HepG2 (cell line): ENCODE results near the gene MEIOC.

Experiments
- CREM ChIP-seq, 2 experiments: sonication (generic) in 1 of 2; formaldehyde crosslinking in 1 of 2; IDR thresholded peaks; 2 replicates each; pipeline versions ENCODE4 v1.4.0 to v1.6.1; 2016 to 2020; ENCODE audit warnings: antibody characterized with exemption in 1 of 2, mild to moderate bottlenecking in 1 of 2, missing genetic modification reagents in 1 of 2
- ELF4 ChIP-seq: sonication (generic); formaldehyde crosslinking; IDR thresholded peaks from 2 replicates; pipeline ENCODE4 v1.5.0; 2020; ENCODE audit warnings: missing genetic modification reagents, mild to moderate bottlenecking, moderate library complexity, borderline replicate concordance
- MXD3 ChIP-seq: IDR thresholded peaks from 2 replicates; pipeline ENCODE4 v1.6.1; 2016; ENCODE audit warnings: mild to moderate bottlenecking, missing biosample characterization, missing genetic modification reagents
- USF2 ChIP-seq, 2 experiments: sonication (generic) in 1 of 2; formaldehyde crosslinking in 1 of 2; IDR thresholded peaks; 2 replicates each; pipeline versions ENCODE4 v1.5.1 to v1.6.1; 2011 to 2020; ENCODE audit warnings: borderline replicate concordance in 1 of 2, low read depth in 1 of 2, low read length in 1 of 2, mild to moderate bottlenecking in 1 of 2, missing genetic modification reagents in 1 of 2, moderate library complexity in 1 of 2
- ZFP36L2 ChIP-seq: sonication (generic); formaldehyde crosslinking; IDR thresholded peaks from 2 replicates; pipeline ENCODE4 v1.4.0; 2020; ENCODE audit warnings: missing genetic modification reagents
- ZNF891 ChIP-seq: sonication (generic); formaldehyde crosslinking; IDR thresholded peaks from 2 replicates; pipeline ENCODE4 v1.5.0; 2020; ENCODE audit warnings: mild to moderate bottlenecking, missing genetic modification reagents
- TF ChIP-seq, protein P1 (sequence below): sonication (generic); formaldehyde crosslinking; IDR thresholded peaks from 2 replicates; pipeline ENCODE4 v1.4.0; 2020; ENCODE audit warnings: mild to moderate bottlenecking, missing genetic modification reagents

DNA sequence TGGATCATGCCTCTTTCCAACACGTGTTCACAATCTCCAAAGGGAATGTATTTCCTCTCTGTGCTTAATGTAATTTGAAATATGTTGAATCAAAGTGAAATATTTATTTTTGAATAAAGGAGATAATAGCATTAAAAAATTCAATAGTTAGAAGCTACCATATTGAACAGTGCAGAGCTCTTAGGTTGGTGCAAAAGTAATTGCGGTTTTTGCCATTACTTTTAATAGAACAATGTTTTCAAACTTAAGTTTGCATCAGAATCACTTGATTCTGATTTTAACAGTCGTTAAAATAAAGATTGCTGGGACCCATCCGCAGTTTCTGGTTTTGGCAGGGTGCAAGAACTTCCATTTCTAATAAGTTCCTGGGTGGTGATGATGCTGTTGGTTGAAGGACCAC lies 10.0 kb upstream of the MEIOC start:
- no peak for TF ChIP-seq USF2 (IDR thresholded peaks at IDR 0.05; ENCODE audit: low read depth, low read length)
- TF ChIP-seq USF2 (CRISPR knock-in tag; IDR thresholded peaks at IDR 0.05; ENCODE audit: borderline replicate concordance), result no peak
- TF ChIP-seq ELF4 (CRISPR knock-in tag), result no peak
- no peak for TF ChIP-seq ZNF891 (CRISPR knock-in tag)
- TF ChIP-seq, protein P1, sequence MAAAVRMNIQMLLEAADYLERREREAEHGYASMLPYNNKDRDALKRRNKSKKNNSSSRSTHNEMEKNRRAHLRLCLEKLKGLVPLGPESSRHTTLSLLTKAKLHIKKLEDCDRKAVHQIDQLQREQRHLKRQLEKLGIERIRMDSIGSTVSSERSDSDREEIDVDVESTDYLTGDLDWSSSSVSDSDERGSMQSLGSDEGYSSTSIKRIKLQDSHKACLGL (CRISPR knock-in tag), result no peak
- no peak for TF ChIP-seq CREM (IDR thresholded peaks at IDR 0.05)
- TF ChIP-seq CREM (CRISPR knock-in tag; IDR thresholded peaks at IDR 0.05), result no peak
- no peak for TF ChIP-seq ZFP36L2 (CRISPR knock-in tag)
- TF ChIP-seq MXD3 (CRISPR knock-in tag), result no peak
